ENCODE results near the gene DNM2.

DNM2 gene

GRCh38 chr19:10683582-10683981 is 34.3 kb upstream of the DNM2 start:
- TF ChIP-seq CTCF (IDR thresholded peaks at IDR 0.05; ENCODE audit: low read depth, low read length, missing control alignments), result no peak
- in situ Hi-C loops (cut with HindIII; ENCODE audit: low sequenced_read_pairs), result no loop called here
- H3K4me3 ChIP-seq (ENCODE audit: low read depth, low read length), result no peak overlapping the region
- DNase-seq (ENCODE audit: low read depth), result no peak

GRCh38 chr19:10685210-10685609 is 32.7 kb upstream of the DNM2 start:
- DNase-seq (ENCODE audit: low read depth), result no peak
- in situ Hi-C loops (cut with HindIII; ENCODE audit: low sequenced_read_pairs), result no loop called here
- no peak for TF ChIP-seq CTCF (IDR thresholded peaks at IDR 0.05; ENCODE audit: low read depth, low read length, missing control alignments)
- no peak overlapping the region for H3K4me3 ChIP-seq (ENCODE audit: low read depth, low read length)

GRCh38 chr19:10686193-10686592 is 31.7 kb upstream of the DNM2 start:
- in situ Hi-C loops (cut with HindIII; ENCODE audit: low sequenced_read_pairs), result no loop called here
- no peak for DNase-seq (ENCODE audit: low read depth)
- H3K4me3 ChIP-seq (ENCODE audit: low read depth, low read length), result no peak overlapping the region
- no peak for TF ChIP-seq CTCF (IDR thresholded peaks at IDR 0.05; ENCODE audit: low read depth, low read length, missing control alignments)

- no peak for DNase-seq (ENCODE audit: low read depth)
- H3K4me3 ChIP-seq (ENCODE audit: low read depth, low read length), result no peak overlapping the region
- in situ Hi-C loops (cut with HindIII; ENCODE audit: low sequenced_read_pairs), result no loop called here
- no peak for TF ChIP-seq CTCF (IDR thresholded peaks at IDR 0.05; ENCODE audit: low read depth, low read length, missing control alignments)
These were observed 31.0 kb upstream of the DNM2 start for GRCh38 chr19:10686661-10687517.

GRCh38 chr19:10687518-10688288 is 30.2 kb upstream of the DNM2 start:
- no peak for TF ChIP-seq CTCF (IDR thresholded peaks at IDR 0.05; ENCODE audit: low read depth, low read length, missing control alignments)

GRCh38 chr19:10688545-10689280 is 29.2 kb upstream of the DNM2 start:
- TF ChIP-seq CTCF (IDR thresholded peaks at IDR 0.05; ENCODE audit: low read depth, low read length, missing control alignments), result no peak
- H3K4me3 ChIP-seq (ENCODE audit: low read depth, low read length), result no peak overlapping the region
- in situ Hi-C loops (cut with HindIII; ENCODE audit: low sequenced_read_pairs), result no loop called here
- no peak for DNase-seq (ENCODE audit: low read depth)

More at GRCh38 chr19:10687518-10688288, 30.2 kb upstream of the DNM2 start:
- H3K4me3 ChIP-seq (ENCODE audit: low read depth, low read length), result no peak overlapping the region
- in situ Hi-C loops (cut with HindIII; ENCODE audit: low sequenced_read_pairs), result no loop called here
- DNase-seq (ENCODE audit: low read depth), result no peak

Data from astrocyte of the cerebellum (primary cell).